Loucy (cell line): ENCODE results near the gene ALPG.

Experiments used
- EZH2phosphoT487 ChIP-seq: fragments of 200-600 bp; IDR thresholded peaks from 2 replicates; pipeline ENCODE4 v1.6.1; 2018; ENCODE audit warnings: antibody characterized with exemption, mild to moderate bottlenecking, moderate library complexity, borderline replicate concordance
- TF ChIP-seq, protein P1 (sequence below): fragments of 200-600 bp; sonication (generic); conservative IDR thresholded peaks from 2 replicates; pipeline ENCODE4 v1.5.1; 2014; ENCODE audit warnings: mild to moderate bottlenecking, antibody characterized with exemption, low read length

DNA sequence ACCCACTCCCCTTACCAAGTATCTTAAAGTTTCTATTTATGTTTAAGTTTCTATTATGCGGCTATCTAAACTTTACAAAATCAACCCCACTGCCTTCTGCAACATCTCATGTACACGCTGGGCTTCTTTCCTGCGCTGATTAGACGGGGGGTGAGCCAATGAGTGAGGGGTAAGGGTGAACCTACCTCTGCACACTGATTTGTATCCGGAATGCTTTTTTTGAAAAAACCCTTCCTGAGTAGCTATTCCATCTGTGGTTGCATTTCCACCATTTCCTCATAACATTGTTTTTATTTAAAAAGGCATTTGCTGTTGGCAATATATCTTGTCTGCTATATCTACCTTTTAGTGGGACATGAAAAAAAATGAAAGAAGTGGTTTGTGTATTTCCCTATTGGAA is 6.3 kb downstream of the ALPG start:
- TF ChIP-seq, protein P1, sequence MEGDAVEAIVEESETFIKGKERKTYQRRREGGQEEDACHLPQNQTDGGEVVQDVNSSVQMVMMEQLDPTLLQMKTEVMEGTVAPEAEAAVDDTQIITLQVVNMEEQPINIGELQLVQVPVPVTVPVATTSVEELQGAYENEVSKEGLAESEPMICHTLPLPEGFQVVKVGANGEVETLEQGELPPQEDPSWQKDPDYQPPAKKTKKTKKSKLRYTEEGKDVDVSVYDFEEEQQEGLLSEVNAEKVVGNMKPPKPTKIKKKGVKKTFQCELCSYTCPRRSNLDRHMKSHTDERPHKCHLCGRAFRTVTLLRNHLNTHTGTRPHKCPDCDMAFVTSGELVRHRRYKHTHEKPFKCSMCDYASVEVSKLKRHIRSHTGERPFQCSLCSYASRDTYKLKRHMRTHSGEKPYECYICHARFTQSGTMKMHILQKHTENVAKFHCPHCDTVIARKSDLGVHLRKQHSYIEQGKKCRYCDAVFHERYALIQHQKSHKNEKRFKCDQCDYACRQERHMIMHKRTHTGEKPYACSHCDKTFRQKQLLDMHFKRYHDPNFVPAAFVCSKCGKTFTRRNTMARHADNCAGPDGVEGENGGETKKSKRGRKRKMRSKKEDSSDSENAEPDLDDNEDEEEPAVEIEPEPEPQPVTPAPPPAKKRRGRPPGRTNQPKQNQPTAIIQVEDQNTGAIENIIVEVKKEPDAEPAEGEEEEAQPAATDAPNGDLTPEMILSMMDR = no peak
- TF ChIP-seq EZH2phosphoT487 = no peak
